Measurements from ENCODE around the gene NFATC4. TPM values are rescaled to one million over a fixed set of nuclear protein-coding genes. Genes with fewer than 3 reads are reported as not detected.

NFATC4 gene
- total RNA-seq, 2 experiments from 2014 or later: not detected

DNA sequence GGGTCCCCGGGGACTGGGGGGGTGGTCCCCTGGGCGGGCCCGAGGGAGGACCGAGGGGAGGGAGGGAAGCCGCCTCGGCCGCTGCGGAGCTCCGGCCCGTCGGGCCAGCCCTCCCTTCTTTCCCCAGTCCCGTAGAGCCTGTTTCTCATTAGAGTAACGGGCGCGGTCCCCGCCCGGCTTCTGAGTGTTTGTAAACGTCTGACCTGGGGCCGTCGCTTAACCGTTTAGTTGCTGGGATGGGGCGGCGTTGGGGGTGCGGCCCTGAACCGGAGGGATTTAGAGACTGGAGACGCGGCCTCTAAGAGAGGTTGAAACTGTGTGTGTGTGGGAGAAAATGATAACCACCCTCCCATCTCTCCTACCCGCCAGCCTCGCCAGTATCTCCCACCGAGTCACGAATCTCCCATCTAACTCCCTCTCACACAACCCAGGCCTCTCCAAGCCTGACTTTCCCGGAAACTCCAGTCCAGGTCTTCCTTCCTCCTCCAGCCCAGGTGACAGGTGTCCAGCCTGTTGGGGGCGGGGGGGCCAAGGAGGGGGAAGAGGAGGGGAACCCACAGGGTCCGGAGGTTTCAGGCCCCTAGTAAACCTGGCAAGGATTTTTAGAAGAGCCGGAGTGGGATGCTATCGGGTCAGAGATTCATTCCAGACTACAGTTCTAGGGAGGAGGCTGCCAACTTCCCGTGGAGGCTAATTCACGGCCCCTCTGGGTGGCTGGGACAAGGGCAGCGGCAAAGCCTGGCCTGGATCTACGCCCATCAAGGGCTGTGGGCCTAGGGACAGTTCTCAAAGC is 1.1 kb upstream of the NFATC4 start:
- POLR2A ChIA-PET: interaction anchor here (1.2 to 2.0 kb wide), 2 partner anchors 64 to 70 kb away, joined by 7 to 14 read pairs; partner anchors contain the start of genes CBLN3 and KHNYN
- CTCF ChIA-PET: interaction anchor here (1.6 to 2.1 kb wide), 2 partner anchors 65 to 70 kb away, joined by 22 to 25 read pairs; no protein-coding TSS in a partner anchor
- no peaks in the 10 kb centered on the region for H3K9me3 Mint-ChIP-seq
- Histone ChIP-seq H3K36me3 (ENCODE audit: insufficient read depth, low read length) (no peaks in the 10 kb centered on the region), H3K9me3 (ENCODE audit: control insufficient read depth in 1 of 2, insufficient read depth in 1 of 2, low read length in 2 of 2) (peaks cover 0 to 22% of the 10 kb centered on the region in 2 experiments), H3K27ac (ENCODE audit: low read depth in 1 of 2, low read length in 2 of 2) (no peak overlapping the region), H3K4me1 (ENCODE audit: insufficient read depth, low read length) (peaks cover 39% of the 10 kb centered on the region), H3K27me3 (ENCODE audit: control insufficient read depth in 1 of 2, insufficient read depth in 2 of 2, low read length in 2 of 2) (peaks cover 49 to 67% of the 10 kb centered on the region in 2 experiments), H3K4me3 (ENCODE audit: low read length) (peak overlapping the region; percentile 31)
- H3K27me3 Mint-ChIP-seq: peaks cover 65% of the 10 kb centered on the region
- ATAC-seq (ENCODE audit: poor library complexity) (peak; percentile 38), DNase-seq (peak in 4 of 14 experiments; percentile 5 to 50 (median 16))
- TF ChIP-seq, protein P1, sequence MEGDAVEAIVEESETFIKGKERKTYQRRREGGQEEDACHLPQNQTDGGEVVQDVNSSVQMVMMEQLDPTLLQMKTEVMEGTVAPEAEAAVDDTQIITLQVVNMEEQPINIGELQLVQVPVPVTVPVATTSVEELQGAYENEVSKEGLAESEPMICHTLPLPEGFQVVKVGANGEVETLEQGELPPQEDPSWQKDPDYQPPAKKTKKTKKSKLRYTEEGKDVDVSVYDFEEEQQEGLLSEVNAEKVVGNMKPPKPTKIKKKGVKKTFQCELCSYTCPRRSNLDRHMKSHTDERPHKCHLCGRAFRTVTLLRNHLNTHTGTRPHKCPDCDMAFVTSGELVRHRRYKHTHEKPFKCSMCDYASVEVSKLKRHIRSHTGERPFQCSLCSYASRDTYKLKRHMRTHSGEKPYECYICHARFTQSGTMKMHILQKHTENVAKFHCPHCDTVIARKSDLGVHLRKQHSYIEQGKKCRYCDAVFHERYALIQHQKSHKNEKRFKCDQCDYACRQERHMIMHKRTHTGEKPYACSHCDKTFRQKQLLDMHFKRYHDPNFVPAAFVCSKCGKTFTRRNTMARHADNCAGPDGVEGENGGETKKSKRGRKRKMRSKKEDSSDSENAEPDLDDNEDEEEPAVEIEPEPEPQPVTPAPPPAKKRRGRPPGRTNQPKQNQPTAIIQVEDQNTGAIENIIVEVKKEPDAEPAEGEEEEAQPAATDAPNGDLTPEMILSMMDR (IDR thresholded peaks at IDR 0.05): no peak
- H3K36me3 Mint-ChIP-seq (ENCODE audit: low read depth): no peaks in the 10 kb centered on the region
- H3K4me1 Mint-ChIP-seq (ENCODE audit: low read depth): peaks cover 30% of the 10 kb centered on the region
- intact Hi-C loops (cut with DNase I, micrococcal nuclease): loop anchor here in 1 of 2 experiments (2.0 kb wide), 1 partner anchor 66 kb away; no protein-coding TSS in a partner anchor
- H3K4me3 Mint-ChIP-seq: peak overlapping the region; percentile 76
- no peak overlapping the region for H3K27ac Mint-ChIP-seq

DNA sequence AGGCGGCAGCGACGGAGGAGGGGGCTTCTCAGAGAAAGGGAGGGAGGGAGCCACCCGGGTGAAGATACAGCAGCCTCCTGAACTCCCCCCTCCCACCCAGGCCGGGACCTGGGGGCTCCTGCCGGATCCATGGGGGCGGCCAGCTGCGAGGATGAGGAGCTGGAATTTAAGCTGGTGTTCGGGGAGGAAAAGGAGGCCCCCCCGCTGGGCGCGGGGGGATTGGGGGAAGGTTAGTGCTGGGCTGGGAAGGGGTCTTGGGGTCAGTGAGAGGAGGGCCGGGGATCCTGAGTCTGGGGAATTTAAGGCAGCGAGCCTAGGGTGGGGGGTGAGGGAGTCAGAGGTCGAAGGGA is 203 bp downstream of the NFATC4 start:
- Histone ChIP-seq H3K4me3 (ENCODE audit: low read length) (no peak overlapping the region), H3K36me3 (ENCODE audit: insufficient read depth, low read length) (no peaks in the 10 kb centered on the region), H3K27ac (ENCODE audit: low read depth in 1 of 2, low read length in 2 of 2) (no peak overlapping the region), H3K9me3 (ENCODE audit: control insufficient read depth in 1 of 2, insufficient read depth in 1 of 2, low read length in 2 of 2) (peaks cover 0 to 22% of the 10 kb centered on the region in 2 experiments), H3K4me1 (ENCODE audit: insufficient read depth, low read length) (peaks cover 39% of the 10 kb centered on the region), H3K27me3 (ENCODE audit: control insufficient read depth in 1 of 2, insufficient read depth in 2 of 2, low read length in 2 of 2) (peaks cover 51 to 59% of the 10 kb centered on the region in 2 experiments)
- CTCF ChIA-PET: no interaction called here
- intact Hi-C loops (cut with DNase I, micrococcal nuclease): no loop called here
- POLR2A ChIA-PET: interaction anchor here (1.0 kb wide), 1 partner anchor 62 kb away, joined by 3 read pairs; the partner anchor contains the start of genes CBLN3 and KHNYN
- DNase-seq: peak in 1 of 14 experiments; percentile 16
- Mint-ChIP-seq H3K9me3 (no peaks in the 10 kb centered on the region), H3K36me3 (ENCODE audit: low read depth) (no peaks in the 10 kb centered on the region), H3K4me1 (ENCODE audit: low read depth) (peaks cover 30% of the 10 kb centered on the region), H3K4me3 (peak overlapping the region; percentile 20), H3K27ac (no peak overlapping the region), H3K27me3 (peaks cover 59% of the 10 kb centered on the region)
- no peak for ATAC-seq (ENCODE audit: poor library complexity)
- TF ChIP-seq, protein P1 (IDR thresholded peaks at IDR 0.05): no peak

DNA sequence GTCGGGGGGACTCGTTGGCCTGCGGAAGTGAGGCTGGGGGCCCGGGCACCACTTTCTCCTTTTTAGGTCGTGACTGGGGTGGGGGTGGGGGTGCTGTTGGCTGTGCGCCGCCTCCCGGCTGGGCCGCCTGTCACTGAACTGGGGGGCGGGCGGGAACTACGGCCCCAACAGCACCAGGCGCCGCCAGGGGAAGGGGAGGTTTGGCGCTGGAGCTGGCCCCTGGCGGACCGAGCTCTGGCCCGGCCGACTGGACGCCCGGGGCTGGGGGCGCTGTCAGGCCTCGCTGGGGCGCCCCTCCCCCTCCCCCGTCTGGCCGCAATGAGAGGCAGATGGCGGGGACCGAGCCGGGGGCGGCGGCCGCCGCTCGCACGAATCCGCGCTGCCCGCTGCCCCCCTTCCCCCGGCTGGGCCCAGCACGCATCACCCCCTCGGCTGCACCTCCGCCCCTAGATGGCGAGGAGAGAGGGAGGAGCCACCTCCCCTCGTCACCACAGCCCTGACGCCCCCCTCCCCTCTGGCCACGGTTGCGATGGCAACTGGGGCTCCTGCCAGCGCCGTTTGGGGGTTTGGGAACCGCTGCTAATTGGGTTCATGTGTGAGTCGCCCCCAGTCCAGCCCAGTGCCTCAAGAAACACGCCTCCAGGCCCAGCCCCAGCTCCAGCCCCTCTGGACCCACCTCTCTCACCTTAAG is 723 bp downstream of the NFATC4 start:
- intact Hi-C loops (cut with DNase I, micrococcal nuclease): no loop called here
- H3K27ac Mint-ChIP-seq: no peak overlapping the region
- H3K36me3 ChIP-seq (ENCODE audit: insufficient read depth, low read length): no peaks in the 10 kb centered on the region
- H3K9me3 Mint-ChIP-seq: no peaks in the 10 kb centered on the region
- TF ChIP-seq, protein P1 (IDR thresholded peaks at IDR 0.05): no peak
- DNase-seq (peak in 4 of 14 experiments; percentile 12 to 70 (median 38)), ATAC-seq (ENCODE audit: poor library complexity) (peak; percentile 32)
- H3K4me3 ChIP-seq (ENCODE audit: low read length): no peak overlapping the region
- H3K9me3 ChIP-seq (ENCODE audit: control insufficient read depth in 1 of 2, insufficient read depth in 1 of 2, low read length in 2 of 2): peaks cover 0 to 22% of the 10 kb centered on the region in 2 experiments
- H3K4me1 ChIP-seq (ENCODE audit: insufficient read depth, low read length): peaks cover 39% of the 10 kb centered on the region
- H3K27me3 Mint-ChIP-seq: peaks cover 54% of the 10 kb centered on the region
- H3K4me3 Mint-ChIP-seq: peak overlapping the region; percentile 71
- H3K27me3 ChIP-seq (ENCODE audit: control insufficient read depth in 1 of 2, insufficient read depth in 2 of 2, low read length in 2 of 2): peaks cover 48 to 60% of the 10 kb centered on the region in 2 experiments
- CTCF ChIA-PET: no interaction called here
- POLR2A ChIA-PET: interaction anchor here (1.0 kb wide), 1 partner anchor 61 kb away, joined by 3 read pairs; the partner anchor contains the start of genes CBLN3 and KHNYN
- H3K4me1 Mint-ChIP-seq (ENCODE audit: low read depth): peaks cover 30% of the 10 kb centered on the region
- H3K36me3 Mint-ChIP-seq (ENCODE audit: low read depth): no peaks in the 10 kb centered on the region
- no peak overlapping the region for H3K27ac ChIP-seq (ENCODE audit: low read depth in 1 of 2, low read length in 2 of 2)

Data from CD4-positive, alpha-beta T cell (primary cell).